Brain pericyte (primary cell): ENCODE measurements around the gene MORC3.
"Not testable (repeated sequence)": the region's sequence is repeated elsewhere in the genome, so short reads cannot be mapped to it uniquely, and the experiment has no call there.

Experiments used
- DNase-seq: peaks from one replicate; pipeline ENCODE4 v3.0.0-alpha.2; 2012; ENCODE audit warnings: low read depth, low spot score

The MORC3 gene

GRCh38 chr21:36385233-36386030 is 65.4 kb downstream of the MORC3 start, which contains the start of gene CHAF1B:
Gene CHAF1B, plus strand, starts transcription at chr21:36385392. Its CDS starts 745 bp downstream, at chr21:36386137.
- no peak for DNase-seq

GRCh38 chr21:36386031-36386642 is 66.1 kb downstream of the MORC3 start:
- no peak for DNase-seq

GRCh38 chr21:36388096-36388495 is 68.1 kb downstream of the MORC3 start:
- no peak for DNase-seq

GRCh38 chr21:36388835-36389234 is 68.8 kb downstream of the MORC3 start:
- DNase-seq: no peak

GRCh38 chr21:36391649-36392048 is 71.7 kb downstream of the MORC3 start:
- DNase-seq: not testable (repeated sequence)

GRCh38 chr21:36395353-36396111 is 75.5 kb downstream of the MORC3 start:
- no peak for DNase-seq

GRCh38 chr21:36396325-36396724 is 76.3 kb downstream of the MORC3 start:
- no peak for DNase-seq

- no peak for DNase-seq
These were observed 77.0 kb downstream of the MORC3 start for GRCh38 chr21:36396971-36397370.

- DNase-seq: no peak
These were observed 77.6 kb downstream of the MORC3 start for GRCh38 chr21:36397606-36398005.

- not testable (repeated sequence) for DNase-seq
These were observed 79.7 kb downstream of the MORC3 start for GRCh38 chr21:36399736-36400135.

GRCh38 chr21:36400719-36401118 is 80.7 kb downstream of the MORC3 start:
- DNase-seq: no peak

- DNase-seq: no peak
These were observed 82.3 kb downstream of the MORC3 start for GRCh38 chr21:36402339-36402738.

- no peak for DNase-seq
These were observed 83.7 kb downstream of the MORC3 start for GRCh38 chr21:36403713-36404112.

GRCh38 chr21:36408568-36408967 is 88.6 kb downstream of the MORC3 start:
- DNase-seq: no peak

GRCh38 chr21:36411301-36411700 is 91.3 kb downstream of the MORC3 start:
- no peak for DNase-seq

GRCh38 chr21:36412916-36413315 is 92.9 kb downstream of the MORC3 start:
- DNase-seq: no peak

- no peak for DNase-seq
These were observed 95.4 kb downstream of the MORC3 start for GRCh38 chr21:36415375-36415774.

- DNase-seq: no peak
These were observed 99.2 kb downstream of the MORC3 start for GRCh38 chr21:36419241-36419640.

- peak; percentile 42 for DNase-seq
These were observed 100.0 kb downstream of the MORC3 start for GRCh38 chr21:36419996-36420395.

GRCh38 chr21:36420571-36421339 is 100.8 kb downstream of the MORC3 start:
- no peak for DNase-seq

GRCh38 chr21:36422279-36423098 is 102.5 kb downstream of the MORC3 start:
- DNase-seq: no peak
